Upper lobe of left lung (tissue), 6 donors: ENCODE measurements around the gene CDH11. TPM values are rescaled to one million over a fixed set of nuclear protein-coding genes. Genes with fewer than 3 reads are reported as not detected.

Source experiments
- ATAC-seq, 2 donors: fragments of 200-7000 bp; cut with Tn5 transposase; one replicate each; pipeline ENCODE4 v1.9.1; 2022; ENCODE audit warnings: mild to moderate bottlenecking in 2 of 2, moderate library complexity in 2 of 2; ENCODE audit not compliant: low FRiP score in 2 of 2
- DNase-seq, 2 donors: peaks; one replicate each; pipeline ENCODE4 v3.0.0-alpha.2; 2019 to 2020
- H3K27ac ChIP-seq, 4 donors: fragments of 200-600 bp; sonication (generic); one replicate each; pipeline ENCODE4 v1.5.1; 2016 to 2019
- H3K27me3 ChIP-seq, 4 donors: fragments of 200-600 bp; sonication (generic); one replicate each; pipeline ENCODE4 v1.5.1; 2017 to 2019
- H3K36me3 ChIP-seq, 4 donors: fragments of 200-600 bp; sonication (generic); one replicate each; pipeline ENCODE4 v1.5.1; 2016 to 2019
- H3K4me1 ChIP-seq, 4 donors: fragments of 200-600 bp; sonication (generic); one replicate each; pipeline ENCODE4 v1.5.1; 2018 to 2019
- H3K4me3 ChIP-seq, 4 donors: fragments of 200-600 bp; sonication (generic); one replicate each; pipeline ENCODE4 v1.5.1; 2017 to 2019; ENCODE audit warnings: mild to moderate bottlenecking in 2 of 4, moderate library complexity in 1 of 4
- H3K9me3 ChIP-seq, 4 donors: fragments of 200-600 bp; sonication (generic); one replicate each; pipeline ENCODE4 v1.5.1; 2018 to 2019
- CTCF ChIP-seq, 6 experiments: fragments of 450-650 bp in 4 of 6; fragments of 200-600 bp in 2 of 6; sonication (generic) in 2 of 6; IDR thresholded peaks; one replicate each; pipeline ENCODE4 v1.5.1; 2016 to 2019; ENCODE audit warnings: antibody characterized with exemption in 6 of 6
- EP300 ChIP-seq, 4 donors: sonication (generic); formaldehyde crosslinking; IDR thresholded peaks; one replicate each; pipeline ENCODE4 v1.5.1; 2017; ENCODE audit warnings: antibody characterized with exemption in 4 of 4, control low read depth in 2 of 4
- POLR2A ChIP-seq, 4 donors: fragments of 450-650 bp; IDR thresholded peaks; one replicate each; pipeline ENCODE4 v1.5.1; 2016 to 2017; ENCODE audit warnings: antibody characterized with exemption in 4 of 4, mild to moderate bottlenecking in 2 of 4
- POLR2AphosphoS5 ChIP-seq, 2 donors: sonication (generic); formaldehyde crosslinking; IDR thresholded peaks; one replicate each; pipeline ENCODE4 v1.5.1; 2017; ENCODE audit warnings: antibody characterized with exemption in 2 of 2
- WGBS, 2 donors: methylation state at CpG; one replicate each; pipeline ENCODE4 v1.1.5; 2017 to 2018; 5-methylcytosine and 5-hydroxymethylcytosine counted together
- total RNA-seq, 6 donors: library from RNA; depleted of rRNA in 4 of 6; stranded (reverse); fragments of >200 nt in 4 of 6; gene quantifications; one replicate each; pipeline versions ENCODE4 v1.1.0 to v1.2.1, GENCODE V29; 2016 to 2021
- donor health status: DM: no; HTN: no; CAD: no; lungs with moderate emphysema.
- donor health status: DM: no; HTN: yes; CAD: no; lungs with severe emphysema.

Gene CDH11
- total RNA-seq, 6 donors from 2014 or later: 20.9 to 164 (median 74.2) TPM

GRCh38 chr16:65098916-65099315 is 22.9 kb downstream of the CDH11 start:
- no peaks in the 10 kb centered on the region for H3K27me3 ChIP-seq
- no peak for ATAC-seq

GRCh38 chr16:65097296-65097695 is 24.6 kb downstream of the CDH11 start:
- WGBS, 2 donors: 74 to 77% methylated on average over 4 of the region's 4 CpGs
- DNase-seq (no peak), ATAC-seq (no peak)
- Histone ChIP-seq H3K27ac (no peak overlapping the region), H3K4me3 (no peak overlapping the region), H3K27me3 (no peaks in the 10 kb centered on the region), H3K9me3 (no peaks in the 10 kb centered on the region), H3K36me3 (no peaks in the 10 kb centered on the region), H3K4me1 (no peaks in the 10 kb centered on the region)
- TF ChIP-seq CTCF (IDR thresholded peaks at IDR 0.05) (no peak), POLR2A (IDR thresholded peaks at IDR 0.05) (no peak), POLR2AphosphoS5 (IDR thresholded peaks at IDR 0.05) (no peak), EP300 (IDR thresholded peaks at IDR 0.05) (no peak)

More at GRCh38 chr16:65098916-65099315, 22.9 kb downstream of the CDH11 start:
- Histone ChIP-seq H3K27ac (no peak overlapping the region), H3K9me3 (no peaks in the 10 kb centered on the region), H3K4me3 (no peak overlapping the region), H3K36me3 (no peaks in the 10 kb centered on the region), H3K4me1 (no peaks in the 10 kb centered on the region)
- DNase-seq: no peak
- 80 to 89% methylated on average over 3 of the region's 3 CpGs for WGBS, 2 donors
- no peak for TF ChIP-seq POLR2AphosphoS5 (IDR thresholded peaks at IDR 0.05)
- TF ChIP-seq CTCF (IDR thresholded peaks at IDR 0.05): no peak
- TF ChIP-seq POLR2A (IDR thresholded peaks at IDR 0.05): no peak
- TF ChIP-seq EP300 (IDR thresholded peaks at IDR 0.05): no peak

- Histone ChIP-seq H3K4me3 (no peak overlapping the region), H3K9me3 (no peaks in the 10 kb centered on the region), H3K36me3 (no peaks in the 10 kb centered on the region), H3K27me3 (no peaks in the 10 kb centered on the region), H3K4me1 (no peaks in the 10 kb centered on the region), H3K27ac (no peak overlapping the region)
- TF ChIP-seq EP300 (IDR thresholded peaks at IDR 0.05) (no peak), POLR2AphosphoS5 (IDR thresholded peaks at IDR 0.05) (no peak), POLR2A (IDR thresholded peaks at IDR 0.05) (no peak), CTCF (IDR thresholded peaks at IDR 0.05) (no peak)
- no peak for ATAC-seq
- 69 to 70% methylated on average over 4 of the region's 4 CpGs for WGBS, 2 donors
- no peak for DNase-seq
Measured at GRCh38 chr16:65095906-65096305, 26.0 kb downstream of the CDH11 start.

GRCh38 chr16:65095090-65095728 is 26.7 kb downstream of the CDH11 start:
- WGBS, 2 donors: 93 to 96% methylated on average over 2 of the region's 2 CpGs
- Histone ChIP-seq H3K4me3 (no peak overlapping the region), H3K9me3 (no peaks in the 10 kb centered on the region), H3K36me3 (no peaks in the 10 kb centered on the region), H3K27me3 (no peaks in the 10 kb centered on the region), H3K27ac (no peak overlapping the region), H3K4me1 (no peaks in the 10 kb centered on the region)
- ATAC-seq: no peak
- TF ChIP-seq POLR2A (IDR thresholded peaks at IDR 0.05) (no peak), EP300 (IDR thresholded peaks at IDR 0.05) (no peak), POLR2AphosphoS5 (IDR thresholded peaks at IDR 0.05) (no peak)
- DNase-seq: no peak

GRCh38 chr16:65094009-65094408 is 27.9 kb downstream of the CDH11 start:
- H3K9me3 ChIP-seq: no peaks in the 10 kb centered on the region
- no peaks in the 10 kb centered on the region for H3K36me3 ChIP-seq
- no peaks in the 10 kb centered on the region for H3K4me1 ChIP-seq
- H3K27ac ChIP-seq: no peak overlapping the region
- no peak overlapping the region for H3K4me3 ChIP-seq
- WGBS, 2 donors: 76 to 96% methylated on average over 1 of the region's 1 CpG
- DNase-seq (no peak), ATAC-seq (no peak)
- no peaks in the 10 kb centered on the region for H3K27me3 ChIP-seq
- no peak for TF ChIP-seq POLR2AphosphoS5 (IDR thresholded peaks at IDR 0.05)
- TF ChIP-seq EP300 (IDR thresholded peaks at IDR 0.05): no peak
- TF ChIP-seq CTCF (IDR thresholded peaks at IDR 0.05): no peak
- no peak for TF ChIP-seq POLR2A (IDR thresholded peaks at IDR 0.05)
